Measurements from ENCODE around the gene TFF2.

TFF2 gene

DNA sequence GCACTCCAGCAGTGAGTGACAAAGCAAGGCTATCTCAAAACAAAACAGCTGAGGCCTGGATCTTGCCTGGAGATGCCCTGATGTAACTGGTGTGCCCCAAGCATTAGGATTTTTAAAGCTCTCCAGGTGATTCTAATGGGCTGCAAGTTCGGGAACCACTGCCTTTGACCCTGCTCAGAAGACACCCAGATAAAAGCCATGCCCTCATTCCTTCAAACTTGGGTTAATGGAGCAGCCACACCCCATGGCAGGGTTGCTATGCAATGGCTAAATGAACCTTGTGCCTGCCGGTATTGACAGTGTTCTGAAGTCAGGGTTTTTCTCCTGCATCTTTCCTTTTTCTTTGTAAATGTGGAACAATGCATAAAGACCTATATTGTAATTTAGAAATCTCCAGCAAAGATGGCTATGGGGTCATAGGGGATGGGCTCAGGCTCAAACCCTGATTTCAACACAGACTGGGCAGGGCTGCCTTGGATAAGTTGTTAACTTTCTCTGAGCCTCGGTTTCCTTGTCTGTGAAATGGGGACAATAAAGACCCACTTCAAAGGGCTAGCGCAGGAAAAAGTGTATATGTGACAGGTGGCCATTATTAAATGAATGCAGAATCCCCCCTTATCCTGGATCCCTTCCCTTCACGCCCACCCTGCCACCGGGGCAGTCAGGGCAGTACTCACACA is 36.0 kb downstream of the TFF2 start:
- Histone ChIP-seq H3K36me3 (ENCODE audit: control insufficient read depth, insufficient read depth, low read length) (no peaks in the 10 kb centered on the region), H3K27ac (ENCODE audit: insufficient read depth, low read length, poor library complexity, severe bottlenecking) (no peak overlapping the region), H3K4me1 (ENCODE audit: control insufficient read depth, insufficient read depth, low read length, poor library complexity, severe bottlenecking) (no peaks in the 10 kb centered on the region)

DNA sequence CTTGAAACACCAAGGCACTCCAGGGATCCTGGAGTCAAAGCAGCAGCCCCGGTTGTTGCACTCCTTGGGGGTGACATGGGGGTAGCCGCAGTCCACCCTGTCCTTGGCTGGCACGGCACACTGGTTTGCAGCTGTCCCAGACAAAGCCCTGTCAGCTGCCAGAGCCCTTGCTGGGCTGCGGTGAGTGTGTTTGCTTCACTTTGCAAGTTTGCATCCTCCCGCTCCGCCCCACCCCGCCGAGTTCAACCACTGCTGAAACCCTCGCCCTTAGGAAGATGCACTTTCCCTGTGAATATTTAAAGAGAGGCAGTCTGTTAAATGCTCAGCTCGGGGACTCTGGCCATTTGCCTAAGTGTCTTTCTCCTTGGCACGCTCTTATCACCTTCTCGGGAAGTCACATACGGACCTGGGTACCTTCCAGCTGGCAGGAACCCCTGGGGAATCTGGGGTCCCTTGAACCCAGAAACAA is 37.3 kb downstream of the TFF2 start:
- Histone ChIP-seq H3K27ac (ENCODE audit: insufficient read depth, low read length, poor library complexity, severe bottlenecking) (no peak overlapping the region), H3K4me3 (ENCODE audit: insufficient read depth, low read depth, low read length, poor library complexity, severe bottlenecking) (no peak overlapping the region), H3K27me3 (replicated peaks; ENCODE audit: control insufficient read depth, insufficient read depth, low read length, poor library complexity, severe bottlenecking) (no peaks in the 10 kb centered on the region), H3K9me3 (ENCODE audit: control insufficient read depth, low read length) (no peaks in the 10 kb centered on the region), H3K36me3 (ENCODE audit: control insufficient read depth, insufficient read depth, low read length) (no peaks in the 10 kb centered on the region), H3K4me1 (ENCODE audit: control insufficient read depth, insufficient read depth, low read length, poor library complexity, severe bottlenecking) (no peaks in the 10 kb centered on the region)
- no peak for DNase-seq

More for the DNA sequence above, 36.0 kb downstream of the TFF2 start:
- Histone ChIP-seq H3K27me3 (replicated peaks; ENCODE audit: control insufficient read depth, insufficient read depth, low read length, poor library complexity, severe bottlenecking) (no peaks in the 10 kb centered on the region), H3K9me3 (ENCODE audit: control insufficient read depth, low read length) (no peaks in the 10 kb centered on the region), H3K4me3 (ENCODE audit: insufficient read depth, low read depth, low read length, poor library complexity, severe bottlenecking) (no peak overlapping the region)
- DNase-seq = no peak

DNA sequence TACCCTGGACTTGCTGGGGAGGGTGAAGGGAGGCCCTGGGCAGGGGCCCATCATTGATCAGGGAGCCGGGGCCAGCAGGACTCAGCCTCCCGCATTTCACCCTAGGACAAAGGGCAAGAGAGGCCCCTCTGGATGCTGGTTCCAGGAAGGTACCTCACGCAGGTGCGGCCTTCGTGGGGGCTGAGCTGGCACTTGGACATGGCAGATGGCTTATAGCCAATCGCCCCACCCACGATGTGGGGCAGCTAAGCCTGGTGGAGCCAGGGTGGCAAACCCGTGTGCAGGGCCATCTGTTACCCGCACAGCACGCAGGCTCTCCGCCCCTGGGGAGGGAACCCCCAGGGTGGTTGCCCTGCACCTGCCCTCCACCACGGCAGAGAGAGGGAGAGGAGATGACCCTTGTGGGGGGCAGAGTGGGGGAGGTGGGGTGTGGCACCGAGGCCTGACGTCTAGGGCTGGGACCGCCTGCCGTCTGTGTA is 38.1 kb downstream of the TFF2 start:
- Histone ChIP-seq H3K9me3 (ENCODE audit: control insufficient read depth, low read length) (no peaks in the 10 kb centered on the region), H3K27ac (ENCODE audit: insufficient read depth, low read length, poor library complexity, severe bottlenecking) (no peak overlapping the region), H3K4me1 (ENCODE audit: control insufficient read depth, insufficient read depth, low read length, poor library complexity, severe bottlenecking) (no peaks in the 10 kb centered on the region), H3K4me3 (ENCODE audit: insufficient read depth, low read depth, low read length, poor library complexity, severe bottlenecking) (no peak overlapping the region), H3K27me3 (replicated peaks; ENCODE audit: control insufficient read depth, insufficient read depth, low read length, poor library complexity, severe bottlenecking) (no peaks in the 10 kb centered on the region), H3K36me3 (ENCODE audit: control insufficient read depth, insufficient read depth, low read length) (no peaks in the 10 kb centered on the region)
- no peak for DNase-seq

DNA sequence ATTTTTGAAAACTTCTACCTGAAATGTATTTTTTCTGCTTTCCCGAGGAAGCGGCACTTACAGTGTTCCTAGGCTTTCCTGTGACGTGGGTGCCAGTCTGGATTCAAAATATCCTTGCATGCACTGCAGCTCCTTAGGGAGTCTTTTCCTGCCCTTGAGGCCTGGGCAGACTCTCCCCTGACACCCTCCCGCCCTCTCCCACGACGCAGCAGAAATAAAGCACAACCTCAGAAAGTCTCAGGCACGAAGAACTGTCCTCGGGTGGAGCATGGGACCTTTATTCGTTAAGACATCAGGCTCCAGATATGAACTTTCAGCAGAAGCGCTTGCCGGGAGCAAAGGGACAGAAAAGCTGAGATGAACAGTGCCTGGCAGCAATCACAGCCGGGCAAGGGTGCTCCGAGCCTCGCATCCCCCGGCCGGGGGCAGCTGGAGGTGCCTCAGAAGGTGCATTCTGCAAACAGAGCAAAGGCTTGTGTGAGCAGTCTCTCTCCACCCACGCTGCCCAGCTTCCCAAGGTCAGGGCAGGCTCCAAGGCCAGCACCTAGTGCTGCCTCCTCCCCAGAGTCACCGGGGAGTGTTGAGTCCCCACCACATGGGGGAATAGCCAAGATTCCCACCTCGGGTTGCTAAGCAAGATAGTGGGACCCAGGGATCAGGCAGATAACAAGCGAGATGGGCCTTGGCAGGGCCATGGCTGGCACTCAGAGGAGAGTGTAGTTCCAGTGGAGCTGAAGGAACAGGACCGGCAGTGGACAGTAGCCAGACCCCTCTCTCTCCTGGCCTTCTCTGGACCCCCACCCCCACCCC is 38.8 kb downstream of the TFF2 start:
- H3K4me1 ChIP-seq (ENCODE audit: control insufficient read depth, insufficient read depth, low read length, poor library complexity, severe bottlenecking) = no peaks in the 10 kb centered on the region
- H3K4me3 ChIP-seq (ENCODE audit: insufficient read depth, low read depth, low read length, poor library complexity, severe bottlenecking) = no peak overlapping the region
- H3K36me3 ChIP-seq (ENCODE audit: control insufficient read depth, insufficient read depth, low read length) = no peaks in the 10 kb centered on the region
- H3K27me3 ChIP-seq (replicated peaks; ENCODE audit: control insufficient read depth, insufficient read depth, low read length, poor library complexity, severe bottlenecking) = no peaks in the 10 kb centered on the region
- H3K9me3 ChIP-seq (ENCODE audit: control insufficient read depth, low read length) = no peaks in the 10 kb centered on the region
- DNase-seq = no peak
- H3K27ac ChIP-seq (ENCODE audit: insufficient read depth, low read length, poor library complexity, severe bottlenecking) = no peak overlapping the region

DNA sequence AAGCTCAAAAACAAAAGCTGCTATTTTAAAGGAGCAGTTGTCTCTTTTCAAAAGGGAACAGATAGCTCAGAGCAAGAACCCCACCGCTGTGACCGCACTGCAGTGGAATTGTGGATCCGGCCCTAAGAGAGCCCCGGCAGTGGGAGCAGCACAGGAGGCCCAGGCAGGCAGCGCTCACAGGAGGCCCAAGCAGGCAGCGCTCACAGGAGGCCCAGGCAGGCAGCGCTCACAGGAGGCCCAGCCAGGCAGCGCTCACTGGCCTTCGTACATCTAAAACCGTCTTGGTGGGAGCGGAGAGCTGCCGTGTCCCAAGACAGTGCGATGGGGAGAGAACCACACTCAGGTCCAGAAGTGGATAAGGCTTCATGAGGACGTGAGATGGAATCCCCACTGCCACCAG is 39.6 kb downstream of the TFF2 start:
- H3K27ac ChIP-seq (ENCODE audit: insufficient read depth, low read length, poor library complexity, severe bottlenecking) = no peak overlapping the region
- H3K9me3 ChIP-seq (ENCODE audit: control insufficient read depth, low read length) = no peaks in the 10 kb centered on the region
- no peaks in the 10 kb centered on the region for H3K36me3 ChIP-seq (ENCODE audit: control insufficient read depth, insufficient read depth, low read length)
- DNase-seq = no peak
- no peak overlapping the region for H3K4me3 ChIP-seq (ENCODE audit: insufficient read depth, low read depth, low read length, poor library complexity, severe bottlenecking)
- H3K4me1 ChIP-seq (ENCODE audit: control insufficient read depth, insufficient read depth, low read length, poor library complexity, severe bottlenecking) = no peaks in the 10 kb centered on the region
- H3K27me3 ChIP-seq (replicated peaks; ENCODE audit: control insufficient read depth, insufficient read depth, low read length, poor library complexity, severe bottlenecking) = no peaks in the 10 kb centered on the region

DNA sequence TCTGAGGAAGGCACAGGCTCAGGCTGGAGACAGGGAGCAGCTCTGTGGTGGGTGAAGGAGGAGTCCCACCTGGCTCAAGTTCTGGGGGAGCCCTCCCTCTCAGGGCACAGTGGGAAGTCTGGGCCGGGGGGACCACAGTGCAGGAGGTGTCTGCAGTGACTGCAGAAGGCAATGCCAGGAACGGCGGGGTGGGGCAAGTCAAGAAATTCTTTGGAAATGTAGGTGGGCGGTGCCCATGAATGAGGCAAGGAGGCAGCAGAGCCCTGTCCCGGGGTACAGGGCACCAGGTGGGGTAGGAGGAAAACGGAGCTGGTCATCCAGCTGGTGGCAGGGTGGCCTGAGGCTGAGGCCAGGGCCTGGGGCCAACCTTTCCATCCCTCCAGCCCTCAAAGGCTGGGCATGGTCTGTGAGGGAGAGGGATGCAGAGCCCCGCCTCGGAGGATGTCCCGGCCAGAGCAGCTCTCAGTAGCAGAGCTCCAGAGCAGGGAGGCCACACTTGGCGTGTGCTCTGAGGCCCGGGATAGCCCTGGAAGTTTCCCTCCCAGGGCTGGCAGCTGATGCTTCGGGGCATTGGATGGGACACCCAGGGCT is 40.3 kb downstream of the TFF2 start:
- H3K27ac ChIP-seq (ENCODE audit: insufficient read depth, low read length, poor library complexity, severe bottlenecking) = no peak overlapping the region
- no peak for DNase-seq
- H3K36me3 ChIP-seq (ENCODE audit: control insufficient read depth, insufficient read depth, low read length) = no peaks in the 10 kb centered on the region
- H3K4me3 ChIP-seq (ENCODE audit: insufficient read depth, low read depth, low read length, poor library complexity, severe bottlenecking) = no peak overlapping the region
- H3K9me3 ChIP-seq (ENCODE audit: control insufficient read depth, low read length) = no peaks in the 10 kb centered on the region
- H3K4me1 ChIP-seq (ENCODE audit: control insufficient read depth, insufficient read depth, low read length, poor library complexity, severe bottlenecking) = no peaks in the 10 kb centered on the region
- H3K27me3 ChIP-seq (replicated peaks; ENCODE audit: control insufficient read depth, insufficient read depth, low read length, poor library complexity, severe bottlenecking) = no peaks in the 10 kb centered on the region

DNA sequence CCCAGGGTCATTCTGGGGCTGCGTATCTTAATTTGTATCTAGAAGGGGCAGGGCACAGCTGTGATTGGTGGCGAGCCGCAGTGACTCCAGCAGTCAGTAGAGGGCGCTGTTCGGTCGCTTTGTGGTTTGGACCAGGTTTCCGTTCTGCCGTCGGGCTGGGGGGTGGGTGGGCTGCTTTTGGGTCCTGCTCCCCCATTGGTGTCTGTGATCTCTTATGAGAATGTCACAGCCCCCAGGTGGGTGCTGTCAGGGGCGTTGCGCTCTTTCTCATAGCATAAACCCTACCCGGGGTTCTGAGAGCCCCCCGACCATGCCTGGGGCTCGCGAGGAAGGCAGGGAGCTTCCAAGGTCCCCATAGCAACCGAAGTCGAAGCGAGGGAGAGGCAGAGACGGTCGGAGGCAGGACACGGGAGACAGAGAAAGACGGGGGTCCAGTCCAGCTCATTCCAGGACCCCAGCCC is 41.0 kb downstream of the TFF2 start:
- Histone ChIP-seq H3K9me3 (ENCODE audit: control insufficient read depth, low read length) (no peaks in the 10 kb centered on the region), H3K27me3 (replicated peaks; ENCODE audit: control insufficient read depth, insufficient read depth, low read length, poor library complexity, severe bottlenecking) (no peaks in the 10 kb centered on the region), H3K4me1 (ENCODE audit: control insufficient read depth, insufficient read depth, low read length, poor library complexity, severe bottlenecking) (no peaks in the 10 kb centered on the region), H3K36me3 (ENCODE audit: control insufficient read depth, insufficient read depth, low read length) (no peaks in the 10 kb centered on the region), H3K4me3 (ENCODE audit: insufficient read depth, low read depth, low read length, poor library complexity, severe bottlenecking) (no peak overlapping the region), H3K27ac (ENCODE audit: insufficient read depth, low read length, poor library complexity, severe bottlenecking) (no peak overlapping the region)
- peak; percentile 34 to 47 (median 37) for DNase-seq

DNA sequence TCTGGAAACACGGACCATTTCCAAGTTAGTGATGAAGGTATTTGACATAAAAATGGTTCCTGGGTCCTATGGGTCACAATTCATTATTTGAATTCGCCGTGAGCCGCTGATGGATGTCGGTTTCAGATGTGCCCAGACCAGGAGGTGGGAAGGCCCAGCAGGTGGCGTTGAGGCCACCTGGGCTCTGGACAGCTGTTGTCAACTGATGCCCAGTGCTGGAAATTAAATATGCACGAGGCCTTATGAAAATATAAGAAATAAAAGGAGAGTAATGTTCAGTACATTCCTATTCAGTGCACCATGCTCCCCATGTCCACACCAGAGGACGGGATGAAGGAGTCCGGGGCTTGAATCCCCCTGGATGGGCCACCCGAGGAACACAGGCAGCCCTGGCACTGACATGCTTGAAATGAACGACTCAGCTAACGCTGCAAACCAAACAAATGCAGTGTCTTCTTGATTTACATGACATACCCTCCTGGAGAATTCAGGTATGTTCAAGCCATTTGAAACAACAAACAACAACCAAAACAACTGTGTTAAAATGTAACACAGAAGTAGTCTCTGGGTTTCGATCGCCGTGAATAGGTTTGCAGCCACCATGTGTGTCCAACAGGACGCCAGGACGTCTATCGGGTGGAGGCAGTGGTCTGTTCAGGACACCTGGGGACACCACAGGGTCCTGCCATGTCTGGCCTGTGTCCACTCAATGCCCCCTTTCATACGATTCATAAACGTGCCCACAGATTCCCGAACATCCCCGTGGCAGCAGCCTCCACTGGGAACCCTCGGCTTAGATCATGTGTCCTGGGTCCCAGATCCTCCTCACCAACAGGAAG is 41.7 kb downstream of the TFF2 start:
- H3K27me3 ChIP-seq (replicated peaks; ENCODE audit: control insufficient read depth, insufficient read depth, low read length, poor library complexity, severe bottlenecking) = no peaks in the 10 kb centered on the region
- no peak for DNase-seq
- no peaks in the 10 kb centered on the region for H3K9me3 ChIP-seq (ENCODE audit: control insufficient read depth, low read length)
- no peaks in the 10 kb centered on the region for H3K4me1 ChIP-seq (ENCODE audit: control insufficient read depth, insufficient read depth, low read length, poor library complexity, severe bottlenecking)
- no peak overlapping the region for H3K27ac ChIP-seq (ENCODE audit: insufficient read depth, low read length, poor library complexity, severe bottlenecking)
- no peak overlapping the region for H3K4me3 ChIP-seq (ENCODE audit: insufficient read depth, low read depth, low read length, poor library complexity, severe bottlenecking)
- H3K36me3 ChIP-seq (ENCODE audit: control insufficient read depth, insufficient read depth, low read length) = no peaks in the 10 kb centered on the region

DNA sequence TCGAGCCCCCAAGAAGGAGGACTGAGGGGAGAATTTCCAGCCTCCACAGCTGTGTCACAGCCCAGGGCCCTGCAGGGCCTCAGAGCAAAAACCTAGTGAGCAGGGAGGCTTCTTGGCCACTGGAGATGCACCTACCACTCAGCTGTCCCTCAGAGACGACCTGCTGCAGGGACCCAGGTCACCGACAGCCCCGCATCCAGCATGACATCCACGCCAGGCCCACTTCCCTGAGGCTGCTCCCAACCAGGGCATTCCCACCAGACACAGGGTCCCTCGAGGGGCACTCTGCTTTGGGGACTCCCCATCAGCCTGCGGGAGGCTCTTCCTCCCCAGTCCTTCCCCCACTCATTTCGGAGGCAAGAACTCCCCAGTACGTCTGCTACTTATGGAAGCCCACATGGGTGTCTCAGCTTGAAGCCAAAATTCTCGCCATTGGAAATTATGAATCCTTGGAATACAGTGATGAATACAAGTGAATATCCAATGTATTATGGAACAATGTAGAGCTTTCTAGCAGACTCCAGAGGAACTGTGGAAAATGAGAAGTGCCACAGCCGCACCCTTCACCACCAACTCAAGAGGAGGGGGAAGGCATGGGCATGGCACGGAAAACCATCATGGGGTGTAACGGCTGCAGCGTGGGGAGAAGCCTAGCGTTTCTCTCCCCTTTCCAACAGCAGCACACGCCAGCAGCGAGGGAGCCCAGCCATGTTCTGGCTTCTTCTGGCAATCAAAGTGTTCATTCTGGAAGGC is 42.5 kb downstream of the TFF2 start:
- no peaks in the 10 kb centered on the region for H3K36me3 ChIP-seq (ENCODE audit: control insufficient read depth, insufficient read depth, low read length)
- H3K27ac ChIP-seq (ENCODE audit: insufficient read depth, low read length, poor library complexity, severe bottlenecking) = no peak overlapping the region
- no peak overlapping the region for H3K4me3 ChIP-seq (ENCODE audit: insufficient read depth, low read depth, low read length, poor library complexity, severe bottlenecking)
- no peak for DNase-seq
- no peaks in the 10 kb centered on the region for H3K4me1 ChIP-seq (ENCODE audit: control insufficient read depth, insufficient read depth, low read length, poor library complexity, severe bottlenecking)
- no peaks in the 10 kb centered on the region for H3K9me3 ChIP-seq (ENCODE audit: control insufficient read depth, low read length)
- H3K27me3 ChIP-seq (replicated peaks; ENCODE audit: control insufficient read depth, insufficient read depth, low read length, poor library complexity, severe bottlenecking) = no peaks in the 10 kb centered on the region
